Effector CD8-positive, alpha-beta T cell (primary cell): Measurements from ENCODE around the gene HOXD10.

Experiments used
- DNase-seq: peaks from one replicate; lab custom pipeline; 2025; lab: John Stamatoyannopoulos, UW

HOXD10 gene

DNA sequence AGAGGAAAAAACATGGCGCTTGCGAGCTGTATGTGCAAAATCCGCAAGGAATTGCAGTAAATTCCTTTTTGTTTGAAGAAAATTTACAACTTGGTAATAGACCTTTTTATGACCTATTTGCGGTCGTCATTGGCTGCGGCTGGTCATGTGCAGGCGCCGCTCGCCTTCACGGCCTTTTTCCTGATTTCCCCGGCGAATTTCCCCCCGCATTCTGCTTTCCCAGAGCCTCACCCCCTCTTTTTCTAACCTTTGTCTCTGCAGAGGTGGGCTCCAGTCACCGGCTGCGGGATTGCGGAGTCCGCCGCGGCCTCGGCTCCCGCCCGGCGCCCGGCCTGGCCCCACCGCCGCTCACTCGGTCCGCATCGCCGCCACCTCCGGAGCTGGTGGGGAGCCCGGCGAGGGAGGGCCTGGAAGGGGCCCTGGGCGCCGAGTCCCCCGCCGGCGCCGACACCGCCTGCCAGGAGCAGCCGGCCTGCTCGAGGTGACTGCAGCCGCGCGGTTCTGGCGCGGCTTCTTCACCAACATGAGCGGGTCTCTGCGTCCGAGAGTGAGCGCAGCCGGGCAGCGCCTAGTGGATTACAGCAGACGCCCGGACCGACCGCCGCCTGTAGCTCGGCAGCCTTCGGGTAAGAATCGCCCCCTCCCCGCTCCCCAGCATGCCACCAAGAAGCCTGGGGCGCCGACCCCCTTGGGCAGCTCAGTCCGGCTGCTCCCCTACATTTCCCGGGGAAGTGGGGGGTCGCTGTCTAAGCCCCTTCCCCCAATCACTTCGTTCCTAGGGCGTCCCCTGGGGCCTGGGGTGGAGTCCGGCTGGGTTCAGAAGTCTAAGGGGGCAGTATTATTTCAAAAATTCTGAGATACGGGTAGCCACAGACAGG is 20.0 kb downstream of the HOXD10 start:
- no peak for DNase-seq

DNA sequence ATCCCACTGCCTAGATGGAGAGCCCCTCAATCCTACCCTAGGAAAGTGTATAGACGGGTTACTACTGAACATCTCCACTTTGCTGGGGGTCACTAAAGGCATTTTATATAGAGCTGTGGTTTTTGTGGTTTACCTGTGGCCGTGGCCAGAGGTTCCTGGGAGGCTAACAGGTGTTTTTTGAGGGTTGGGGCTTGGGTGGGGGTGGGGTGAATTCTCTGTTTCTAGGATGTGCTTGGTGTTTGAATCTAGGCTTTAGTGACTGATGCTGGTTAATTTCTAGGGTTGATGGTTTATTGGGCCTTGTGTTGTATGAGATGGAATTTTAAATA is 20.6 kb downstream of the HOXD10 start:
- no peak for DNase-seq

DNA sequence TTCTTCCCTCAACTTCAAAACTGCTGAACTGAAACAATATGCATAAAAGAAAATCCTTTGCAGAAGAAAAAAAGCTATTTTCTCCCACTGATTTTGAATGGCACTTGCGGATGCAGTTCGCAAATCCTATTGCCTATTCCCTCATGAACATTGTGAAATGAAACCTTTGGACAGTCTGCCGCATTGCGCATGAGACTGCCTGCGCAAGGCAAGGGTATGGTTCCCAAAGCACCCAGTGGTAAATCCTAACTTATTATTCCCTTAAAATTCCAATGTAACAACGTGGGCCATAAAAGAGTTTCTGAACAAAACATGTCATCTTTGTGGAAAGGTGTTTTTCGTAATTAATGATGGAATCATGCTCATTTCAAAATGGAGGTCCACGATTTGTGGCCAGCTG is 21.3 kb downstream of the HOXD10 start:
- no peak for DNase-seq

DNA sequence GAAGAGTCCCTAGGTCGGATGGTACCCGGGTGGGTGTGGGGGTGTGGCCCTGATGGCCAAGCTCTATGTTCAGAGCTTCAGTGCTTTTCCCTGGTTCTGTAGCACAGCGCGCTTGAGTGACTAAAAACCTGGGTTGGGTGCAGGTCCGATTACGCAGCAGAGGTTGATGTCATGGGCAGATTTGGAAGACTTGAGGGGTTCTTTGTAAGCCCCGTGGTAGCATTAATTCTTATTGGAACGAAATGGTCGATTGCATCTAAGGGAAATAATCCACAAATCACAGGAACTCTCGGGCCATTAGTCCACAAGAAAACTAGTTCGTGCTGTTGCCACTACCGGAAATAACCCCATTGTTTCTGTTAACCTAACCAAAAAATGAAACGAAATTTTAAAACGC is 21.9 kb downstream of the HOXD10 start:
- DNase-seq = no peak

DNA sequence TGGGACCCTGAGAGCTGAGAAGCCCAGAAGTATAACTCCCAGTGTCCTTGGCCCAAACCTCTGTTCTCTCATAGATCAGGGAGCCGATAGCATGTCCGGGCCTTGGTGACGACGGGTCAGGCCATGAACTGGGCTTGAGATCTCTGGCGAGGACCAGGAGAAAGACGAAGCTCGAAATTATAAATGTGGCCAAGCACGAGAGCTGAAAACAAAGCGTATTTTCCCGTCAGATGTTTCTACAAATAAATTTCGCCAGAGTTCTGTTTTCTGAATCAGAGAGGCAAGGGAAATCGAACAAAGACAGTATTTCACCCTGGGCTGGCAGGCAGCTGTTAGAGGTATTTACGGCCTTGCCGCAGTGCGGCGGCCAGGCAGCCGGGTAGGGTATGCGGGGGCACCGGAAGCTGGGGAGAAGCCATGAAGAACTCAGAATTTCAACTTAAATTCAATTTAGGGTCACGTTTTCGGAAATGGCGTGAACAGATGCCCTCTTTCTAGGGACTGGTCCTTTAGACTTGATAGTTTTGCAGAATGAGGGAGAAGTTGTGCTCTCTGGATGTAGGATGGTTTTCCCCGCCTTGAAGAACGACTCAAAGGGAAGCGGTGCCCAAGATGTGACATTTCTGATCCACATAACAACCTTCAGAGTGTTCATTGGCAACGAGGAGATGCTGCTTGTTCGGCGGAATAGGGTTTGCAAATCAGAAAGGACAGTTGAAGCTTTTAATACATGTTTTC is 22.5 kb downstream of the HOXD10 start:
- DNase-seq = no peak

DNA sequence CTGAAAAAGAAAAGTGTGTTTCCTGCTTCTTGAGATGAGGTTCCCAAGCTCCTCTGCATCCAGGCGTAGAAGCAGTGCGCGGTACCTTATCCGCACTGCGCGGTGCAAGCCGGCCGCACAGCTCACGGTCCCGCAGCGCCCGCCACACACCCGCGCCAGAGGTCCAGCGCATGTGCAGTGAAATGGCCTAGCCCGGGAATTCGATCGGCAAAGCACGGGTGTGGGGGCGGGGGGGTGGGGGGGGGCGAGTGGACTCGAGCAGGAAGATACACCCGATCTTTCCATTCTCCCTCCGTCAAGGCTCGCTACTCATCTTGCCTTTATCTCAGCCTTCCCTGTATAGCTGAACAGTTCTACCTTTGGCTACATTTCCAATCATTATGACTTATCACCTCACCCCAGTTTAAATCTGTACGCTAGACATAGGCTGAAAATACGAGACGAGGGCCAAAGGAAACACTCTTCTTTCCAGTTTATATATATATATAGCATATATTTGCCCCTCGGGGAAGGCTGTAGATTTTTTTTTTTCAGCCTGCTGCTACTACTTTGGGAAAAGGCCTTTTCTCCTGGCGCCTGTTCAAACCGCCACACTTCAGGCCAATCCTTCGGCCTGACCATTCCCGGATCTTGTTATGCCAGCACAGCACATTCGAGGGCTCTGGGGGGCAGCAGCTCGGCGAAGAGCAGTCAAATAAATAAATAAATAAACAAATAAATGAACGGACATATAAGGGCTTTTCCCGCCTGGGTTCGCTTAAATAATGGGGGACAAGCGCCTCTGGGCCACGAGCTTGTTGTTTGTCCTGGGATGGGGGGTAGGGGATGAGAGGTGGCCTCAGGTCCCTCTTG is 23.3 kb downstream of the HOXD10 start:
- DNase-seq = no peak

DNA sequence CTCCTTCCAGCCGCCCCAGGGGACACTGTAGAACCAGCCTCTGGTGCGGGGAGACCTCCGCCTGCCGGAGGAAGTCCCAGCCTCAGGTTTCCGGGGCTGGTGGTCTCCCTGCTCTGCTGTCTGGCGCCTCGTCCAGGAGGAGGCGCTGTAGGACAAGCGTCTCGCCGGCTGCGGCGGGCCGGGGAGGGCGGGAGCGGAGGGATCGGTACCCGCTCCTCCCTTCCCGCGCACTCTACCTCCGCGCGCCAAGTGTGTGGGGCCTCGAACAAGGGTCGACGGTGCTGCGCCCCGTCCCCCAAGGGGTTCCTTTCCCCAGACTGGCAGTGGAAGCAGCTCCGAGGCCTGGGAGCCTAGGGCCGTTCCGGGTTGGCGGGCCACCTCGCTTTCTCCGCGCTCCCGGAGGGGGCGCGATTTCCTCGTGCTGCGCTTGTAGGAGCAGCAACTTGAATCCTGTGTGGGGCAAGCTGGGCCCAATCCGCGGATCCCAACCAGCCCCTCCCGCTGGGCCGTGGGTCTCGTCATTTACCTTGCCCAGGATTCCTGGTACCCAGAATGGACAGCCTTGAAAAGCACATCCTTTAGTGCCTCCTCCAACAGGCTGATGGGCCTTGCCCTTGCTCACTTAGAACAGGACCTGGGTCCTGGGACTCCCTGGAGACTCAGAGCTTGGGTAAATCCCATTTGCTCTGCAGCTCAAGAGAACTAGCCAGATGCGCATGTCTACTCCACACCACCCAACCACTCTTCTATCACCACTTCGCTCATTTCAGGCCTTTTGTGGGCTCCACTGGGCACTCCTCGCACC is 24.1 kb downstream of the HOXD10 start:
- DNase-seq = peak; percentile 60

DNA sequence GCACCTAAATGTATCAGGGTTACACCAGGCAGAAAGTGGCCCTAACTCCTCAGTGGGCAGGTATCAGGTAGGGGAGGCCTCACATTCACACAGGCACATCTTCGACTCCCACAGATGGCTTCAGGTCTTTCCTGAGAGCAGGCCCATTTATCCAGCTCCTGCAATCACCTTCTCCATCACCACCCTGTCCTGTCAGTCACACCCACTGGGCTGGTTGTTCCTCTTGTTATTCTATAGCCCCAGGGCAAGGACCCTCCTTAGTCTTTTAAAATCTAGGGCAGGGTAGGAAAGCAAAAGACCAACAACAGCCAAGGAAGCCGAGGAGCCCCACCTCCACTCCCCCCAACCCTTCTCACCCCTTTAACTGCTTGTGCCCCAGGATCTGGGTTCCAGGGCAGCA is 25.7 kb downstream of the HOXD10 start:
- no peak for DNase-seq

DNA sequence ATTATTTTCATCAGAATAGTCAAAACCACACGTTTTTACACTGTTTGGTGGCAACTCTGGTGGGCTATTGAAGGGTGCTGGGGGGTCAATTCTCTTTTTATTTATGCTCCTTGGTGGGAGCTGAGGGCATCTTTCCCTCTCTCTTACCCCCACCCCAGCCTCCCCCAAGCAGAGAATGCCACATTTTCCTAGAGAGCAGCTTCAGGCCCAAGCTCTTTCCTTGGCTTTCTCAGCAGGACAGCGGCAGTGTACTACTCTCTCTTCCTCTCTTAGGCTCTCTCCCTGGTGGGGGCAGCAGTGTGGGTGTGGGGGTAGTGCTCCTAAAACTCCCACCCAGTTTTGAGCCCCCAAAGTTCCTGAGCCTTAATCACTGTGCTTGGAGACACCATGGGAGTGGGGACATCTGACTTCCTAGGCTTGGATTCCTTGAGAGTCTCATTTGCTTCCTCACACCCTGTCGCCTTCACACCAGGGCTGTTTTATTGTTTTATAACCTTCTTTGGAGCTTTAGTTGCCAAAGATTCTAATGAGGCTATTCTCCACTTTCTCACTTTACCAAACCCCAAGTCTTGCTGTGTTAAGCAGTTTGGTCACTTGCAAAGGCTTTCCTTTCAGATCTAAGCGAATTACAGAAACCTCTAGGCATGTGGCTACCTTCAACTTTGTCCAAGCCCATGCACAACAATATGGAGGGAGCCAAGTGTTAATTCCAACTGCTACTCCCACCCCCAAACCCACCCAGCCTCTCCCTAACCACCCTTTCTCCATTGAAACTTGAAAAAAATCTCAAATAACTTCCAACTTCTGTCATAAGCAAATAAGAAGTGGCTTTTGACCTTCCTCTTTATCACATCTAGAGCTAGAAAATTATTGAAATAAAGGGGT is 28.7 kb downstream of the HOXD10 start:
- DNase-seq = no peak

DNA sequence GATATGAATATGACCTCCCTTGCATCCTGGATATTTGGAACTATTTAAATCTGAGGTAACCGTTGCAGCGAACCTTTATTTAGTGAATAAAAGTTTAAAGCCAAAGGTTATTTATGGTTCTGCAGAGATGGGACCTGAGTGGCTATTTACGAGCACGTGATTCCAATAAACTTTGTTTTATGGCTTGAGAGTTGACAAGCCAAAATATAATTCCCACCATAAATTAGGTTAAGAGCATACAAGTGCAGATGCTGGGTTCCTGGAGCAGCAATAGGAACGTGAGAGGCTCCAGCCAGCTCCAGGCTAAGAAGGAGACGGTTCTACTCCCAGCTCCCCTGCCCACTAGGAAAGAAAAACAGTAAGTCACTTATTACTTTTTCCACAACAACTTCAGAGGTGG is 29.5 kb downstream of the HOXD10 start:
- DNase-seq = no peak

DNA sequence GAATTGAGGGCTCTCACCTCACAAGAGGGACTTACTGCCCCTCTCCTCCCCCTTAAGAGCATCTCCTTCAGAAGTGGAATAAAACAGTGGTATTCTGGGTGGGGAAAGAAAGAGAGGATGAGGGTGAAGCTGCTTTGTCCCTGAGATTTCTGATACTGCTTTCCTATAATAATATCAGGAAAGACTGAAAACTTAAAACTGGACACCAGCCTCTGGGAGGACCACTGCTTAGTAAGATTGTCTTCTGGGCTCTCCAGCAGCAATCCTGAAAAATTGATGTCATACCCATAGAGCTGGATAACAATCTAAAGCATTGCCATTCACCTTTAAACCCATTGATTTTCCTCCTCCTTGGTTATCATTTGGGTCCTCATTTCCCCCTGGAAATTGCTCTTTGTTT is 30.1 kb downstream of the HOXD10 start:
- DNase-seq = no peak

DNA sequence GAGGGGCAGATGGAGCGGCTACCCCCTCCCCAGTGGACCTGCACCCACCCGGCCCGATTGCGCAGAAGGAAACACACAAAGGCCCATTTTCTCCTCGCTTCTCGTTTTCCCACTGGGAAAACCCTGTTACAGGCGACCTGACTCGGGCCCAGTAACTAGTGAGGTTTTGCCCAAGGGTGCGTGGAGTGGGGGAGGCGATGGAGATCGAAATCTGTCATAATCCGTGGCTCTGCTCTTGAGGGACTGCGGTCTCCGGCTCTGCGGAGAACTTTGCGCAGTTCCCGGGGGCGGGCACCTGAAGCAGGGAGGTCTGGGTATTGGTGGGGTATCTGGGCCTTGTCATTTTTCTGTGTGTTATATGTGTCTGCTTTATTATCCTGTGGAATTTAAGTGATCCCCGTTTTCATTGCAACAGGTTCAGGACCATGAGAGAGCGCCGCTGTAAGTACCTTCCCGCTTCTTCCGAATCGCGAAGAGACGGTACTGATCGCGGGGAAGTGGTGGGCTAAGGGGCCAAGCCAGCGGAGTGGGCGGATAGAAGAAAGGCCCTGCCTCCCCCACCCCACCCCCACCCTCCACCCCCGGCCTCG is 30.7 kb downstream of the HOXD10 start:
- DNase-seq = no peak

DNA sequence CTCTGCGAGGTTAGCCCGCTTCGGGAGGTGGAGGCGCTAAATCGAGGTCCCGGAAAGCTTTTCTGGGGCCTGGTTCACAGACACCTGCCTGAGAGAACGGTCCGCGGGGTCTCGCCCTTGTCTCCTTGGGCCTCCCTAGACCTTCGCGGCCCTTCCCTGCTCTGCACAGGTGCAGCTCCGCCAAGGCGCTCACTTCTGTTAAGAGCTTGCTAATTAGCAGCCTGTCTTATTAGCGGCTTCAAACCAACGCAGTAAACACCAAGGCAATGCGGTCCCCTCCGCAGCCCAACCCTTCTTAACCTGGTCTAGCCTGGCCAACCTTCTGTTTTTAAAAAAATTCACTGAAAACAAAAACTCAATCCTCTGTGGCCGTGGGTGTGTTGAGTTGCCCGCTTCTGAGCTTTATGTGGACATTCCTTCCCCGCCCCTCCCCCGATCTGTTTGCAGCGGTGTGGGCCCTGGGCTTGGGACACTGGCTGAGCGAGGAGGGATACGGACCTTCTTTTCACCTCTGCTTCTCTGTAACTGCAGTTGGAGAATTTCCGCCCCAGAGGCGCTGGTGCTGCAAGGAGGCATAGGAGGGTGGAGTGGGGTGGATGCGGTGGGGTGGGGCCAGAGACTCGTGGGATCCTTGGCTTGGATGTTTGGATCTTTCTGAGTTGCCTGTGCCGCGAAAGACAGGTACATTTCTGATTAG is 31.4 kb downstream of the HOXD10 start:
- no peak for DNase-seq

DNA sequence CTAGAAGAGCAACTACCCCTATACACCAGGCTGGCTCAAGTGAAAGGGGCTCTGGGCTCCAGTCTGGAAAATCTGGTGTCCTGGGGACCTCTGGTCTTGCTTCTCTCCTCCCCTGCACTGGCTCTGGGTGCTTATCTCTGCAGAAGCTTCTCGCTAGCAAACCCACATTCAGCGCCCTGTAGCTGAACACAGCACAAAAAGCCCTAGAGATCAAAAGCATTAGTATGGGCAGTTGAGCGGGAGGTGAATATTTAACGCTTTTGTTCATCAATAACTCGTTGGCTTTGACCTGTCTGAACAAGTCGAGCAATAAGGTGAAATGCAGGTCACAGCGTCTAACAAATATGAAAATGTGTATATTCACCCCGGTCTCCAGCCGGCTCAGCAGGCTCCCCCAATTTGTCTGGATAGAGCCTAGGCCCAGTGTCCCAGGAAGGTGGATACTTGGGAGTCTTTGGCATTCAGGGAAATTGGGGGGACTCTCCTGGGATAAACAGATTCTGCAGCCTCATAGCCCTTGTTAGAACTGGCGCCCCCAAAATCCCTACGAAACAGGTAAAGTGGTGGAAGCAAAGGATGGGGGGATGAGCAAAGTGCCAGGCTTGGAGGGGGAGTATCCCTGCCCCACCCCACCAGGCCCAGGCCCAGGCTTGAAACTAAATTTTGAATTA is 32.3 kb downstream of the HOXD10 start:
- no peak for DNase-seq

DNA sequence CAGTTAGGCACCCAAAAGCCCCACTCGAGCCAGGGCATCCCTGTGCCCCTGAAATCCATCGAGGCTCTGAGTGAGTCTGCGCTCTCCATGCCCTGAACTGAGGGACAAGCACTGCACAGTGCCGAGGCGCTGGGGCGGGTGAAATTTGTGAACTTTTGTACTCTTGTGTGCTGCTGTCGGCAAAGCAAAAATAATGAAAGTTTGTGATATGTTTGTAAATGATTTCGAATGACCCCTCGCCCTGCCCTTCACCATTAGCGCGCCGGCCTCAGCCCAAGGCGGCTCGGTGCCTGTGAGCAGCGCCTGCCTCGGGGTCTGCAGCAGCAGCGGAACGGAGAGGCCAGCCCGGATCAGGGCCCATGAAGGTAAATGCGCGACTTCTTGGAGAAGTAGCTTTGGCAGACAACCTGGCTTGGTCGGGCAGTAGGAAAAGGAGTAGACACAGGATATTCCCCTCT is 32.9 kb downstream of the HOXD10 start:
- DNase-seq = no peak

DNA sequence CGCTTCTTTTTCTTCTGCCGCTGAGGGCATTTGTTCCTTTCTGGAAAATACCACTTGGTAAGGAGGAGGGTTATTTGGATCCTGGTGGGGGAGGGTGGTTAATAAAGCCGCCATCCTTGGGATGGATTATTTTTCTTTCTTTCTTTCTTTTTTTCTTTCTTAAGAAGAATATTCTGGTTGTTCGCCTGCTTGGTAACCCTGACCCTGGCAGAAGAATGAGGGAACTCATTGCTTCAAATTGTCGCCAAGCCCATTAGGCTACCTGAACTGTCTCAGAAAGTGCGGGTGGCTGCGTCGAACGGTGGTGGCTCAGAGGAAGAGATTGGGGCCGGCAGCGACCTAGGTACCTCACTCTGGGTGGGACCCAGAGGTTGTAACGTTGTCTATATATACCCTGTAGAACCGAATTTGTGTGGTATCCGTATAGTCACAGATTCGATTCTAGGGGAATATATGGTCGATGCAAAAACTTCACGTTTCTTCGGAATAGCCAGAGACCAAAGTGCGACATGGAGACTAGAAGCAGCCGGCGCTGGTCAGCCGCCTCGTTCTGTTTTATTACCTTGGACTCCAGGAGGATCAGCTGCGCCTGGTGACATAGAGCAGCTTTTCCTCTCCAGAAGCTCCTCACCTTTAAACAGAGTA is 33.5 kb downstream of the HOXD10 start:
- no peak for DNase-seq

DNA sequence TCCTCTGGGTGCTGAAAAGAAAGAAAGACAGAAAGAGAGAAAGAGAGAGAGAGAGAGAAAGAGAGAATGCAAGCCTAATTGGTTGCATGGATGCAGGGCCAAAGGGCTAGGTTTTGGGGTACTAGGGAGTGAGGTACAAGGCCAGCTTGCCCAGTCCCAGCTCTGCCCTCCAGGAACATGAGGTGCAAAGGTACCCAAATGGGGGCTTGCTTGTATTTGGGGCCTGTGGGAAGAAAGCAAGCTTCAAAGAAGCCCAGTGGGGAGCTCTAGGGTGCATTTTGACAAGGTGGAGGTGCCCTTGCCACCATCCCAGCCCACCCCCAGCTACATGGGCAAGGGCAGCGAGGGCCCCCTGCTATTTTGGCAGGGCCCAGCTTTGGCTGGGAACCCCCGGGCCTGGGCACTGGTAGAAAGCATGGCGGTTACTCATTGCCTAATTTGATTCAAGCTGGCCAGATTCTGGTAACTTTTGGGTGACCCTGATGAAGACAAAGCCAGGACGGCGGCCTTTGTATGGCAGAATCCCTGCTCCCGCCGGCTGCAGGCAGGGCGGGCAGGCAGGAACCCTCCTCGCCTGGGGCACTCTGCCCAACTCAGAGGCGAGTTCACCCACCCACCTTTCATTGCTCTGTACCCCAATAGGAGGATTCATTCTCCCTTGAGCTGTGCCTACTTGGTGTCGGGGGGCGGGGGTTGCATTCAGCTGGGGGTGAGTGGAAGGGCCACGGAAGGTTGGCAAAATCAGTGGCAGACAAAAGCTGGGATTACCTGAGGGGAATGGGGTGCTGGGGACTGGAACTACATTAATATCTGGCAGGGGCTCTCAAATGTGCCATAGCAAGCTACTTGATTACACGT is 34.2 kb downstream of the HOXD10 start:
- DNase-seq = no peak
